H9 (cell line): ENCODE measurements around the gene MMP17. TPM values are rescaled to one million over a fixed set of nuclear protein-coding genes. Genes with fewer than 3 reads are reported as not detected.

Experiments used
- DNase-seq: peaks from one replicate; pipeline ENCODE4 v3.0.0-alpha.2; 2017
- H2AFZ ChIP-seq: one replicate; pipeline ENCODE4 v1.6.1; 2013; ENCODE audit warnings: mild to moderate bottlenecking, low read length, control low read depth, moderate library complexity
- H2AK5ac ChIP-seq: 2 replicates; pipeline ENCODE4 v1.6.1; 2013; ENCODE audit warnings: low read length, control low read depth, mixed read lengths; ENCODE audit not compliant: insufficient read length
- H2BK120ac ChIP-seq: one replicate; pipeline ENCODE4 v1.6.1; 2013; ENCODE audit warnings: low read depth, mild to moderate bottlenecking, low read length, control low read depth, inconsistent platforms; ENCODE audit not compliant: poor library complexity, severe bottlenecking
- H2BK12ac ChIP-seq: 2 replicates; pipeline ENCODE4 v1.6.1; 2013; ENCODE audit warnings: low read length, control low read depth, mixed read lengths, low read depth; ENCODE audit not compliant: insufficient read length
- H2BK15ac ChIP-seq: 2 replicates; pipeline ENCODE4 v1.6.1; 2013; ENCODE audit warnings: low read depth, low read length, control low read depth
- H2BK20ac ChIP-seq: one replicate; pipeline ENCODE4 v1.6.1; 2013; ENCODE audit warnings: low read depth, mild to moderate bottlenecking, low read length, control low read depth, inconsistent platforms; ENCODE audit not compliant: poor library complexity, severe bottlenecking
- H2BK5ac ChIP-seq: 2 replicates; pipeline ENCODE4 v1.6.1; 2013; ENCODE audit warnings: low read length, control low read depth, mixed read lengths; ENCODE audit not compliant: insufficient read length
- H3K14ac ChIP-seq: 2 replicates; pipeline ENCODE4 v1.6.1; 2013; ENCODE audit warnings: low read length, control low read depth; ENCODE audit not compliant: insufficient read depth
- H3K18ac ChIP-seq: 2 replicates; pipeline ENCODE4 v1.6.1; 2013; ENCODE audit warnings: low read depth, mild to moderate bottlenecking, mixed read lengths, low read length, control low read depth; ENCODE audit not compliant: insufficient read length
- H3K23ac ChIP-seq: 2 replicates; pipeline ENCODE4 v1.6.1; 2013; ENCODE audit warnings: low read length, control low read depth, mixed read lengths, low read depth; ENCODE audit not compliant: insufficient read length
- H3K23me2 ChIP-seq: 2 replicates; pipeline ENCODE4 v1.6.1; 2013; ENCODE audit warnings: low read depth, mild to moderate bottlenecking, mixed read lengths, low read length, control low read depth; ENCODE audit not compliant: insufficient read length, poor library complexity, severe bottlenecking
- H3K27ac ChIP-seq: 2 replicates; pipeline ENCODE4 v1.5.1; 2013; ENCODE audit warnings: low read length, control low read depth, mixed read lengths, low read depth; ENCODE audit not compliant: insufficient read length
- H3K27me3 ChIP-seq: 2 replicates; pipeline ENCODE4 v1.6.1; 2013; ENCODE audit warnings: low read length, control low read depth, inconsistent platforms; ENCODE audit not compliant: insufficient read depth
- H3K4ac ChIP-seq: 2 replicates; pipeline ENCODE4 v1.6.1; 2013; ENCODE audit warnings: low read depth, mild to moderate bottlenecking, control low read depth, inconsistent platforms, low read length, moderate library complexity
- H3K4me1 ChIP-seq: 2 replicates; pipeline ENCODE4 v1.6.1; 2013; ENCODE audit warnings: low read length, control low read depth, inconsistent platforms; ENCODE audit not compliant: insufficient read depth
- H3K4me2 ChIP-seq: 2 replicates; pipeline ENCODE4 v1.6.1; 2013; ENCODE audit warnings: low read length, control low read depth, mixed read lengths; ENCODE audit not compliant: insufficient read length, insufficient read depth
- H3K56ac ChIP-seq: 2 replicates; pipeline ENCODE4 v1.6.1; 2013; ENCODE audit warnings: low read depth, mild to moderate bottlenecking, mixed read lengths, low read length, control low read depth; ENCODE audit not compliant: insufficient read length
- H3K79me1 ChIP-seq: 2 replicates; pipeline ENCODE4 v1.6.1; 2013; ENCODE audit warnings: low read depth, mild to moderate bottlenecking, moderate library complexity, low read length, control low read depth, inconsistent platforms; ENCODE audit not compliant: insufficient read depth, poor library complexity, severe bottlenecking
- H3K79me2 ChIP-seq: 2 replicates; pipeline ENCODE4 v1.6.1; 2013; ENCODE audit warnings: low read length, control low read depth, inconsistent platforms; ENCODE audit not compliant: insufficient read depth
- H3K9ac ChIP-seq: 2 replicates; pipeline ENCODE4 v1.6.1; 2013; ENCODE audit warnings: low read length, control low read depth, mixed read lengths; ENCODE audit not compliant: insufficient read length; ENCODE audit errors: extremely low read depth
- H3K9me3 ChIP-seq: one replicate; pipeline ENCODE4 v1.6.1; 2013; ENCODE audit warnings: low read depth, low read length, inconsistent platforms; ENCODE audit not compliant: control insufficient read depth
- H3T11ph ChIP-seq: one replicate; pipeline ENCODE4 v1.6.1; 2013; ENCODE audit warnings: mild to moderate bottlenecking, low read length, control low read depth, inconsistent platforms
- H4K20me1 ChIP-seq: one replicate; pipeline ENCODE4 v1.6.1; 2013; ENCODE audit not compliant: control insufficient read depth, insufficient read length, insufficient read depth
- H4K5ac ChIP-seq: 2 replicates; pipeline ENCODE4 v1.6.1; 2013; ENCODE audit warnings: low read depth, mild to moderate bottlenecking, mixed read lengths, low read length, control low read depth; ENCODE audit not compliant: insufficient read length
- H4K8ac ChIP-seq: replicated peaks from 2 replicates; pipeline ENCODE4 v1.6.1; 2013; ENCODE audit warnings: low read length, control low read depth, mixed read lengths, low read depth; ENCODE audit not compliant: insufficient read length
- H4K91ac ChIP-seq: 2 replicates; pipeline ENCODE4 v1.6.1; 2013; ENCODE audit warnings: low read depth, mild to moderate bottlenecking, moderate library complexity, mixed read lengths, low read length, control low read depth; ENCODE audit not compliant: insufficient read length
- H3K27ac Mint-ChIP-seq, 3 experiments: 2 replicates in 2 of 3; 3 replicates in 1 of 3; pipeline ENCODE4 v1.8.0; 2020 to 2021; ENCODE audit warnings: mixed read lengths in 3 of 3, mild to moderate bottlenecking in 1 of 3, moderate library complexity in 1 of 3
- H3K27me3 Mint-ChIP-seq: 2 replicates; pipeline ENCODE4 v1.8.0; 2021; ENCODE audit warnings: low read depth, mild to moderate bottlenecking, moderate library complexity, mixed read lengths
- H3K36me3 Mint-ChIP-seq, 3 experiments: 2 replicates in 2 of 3; 3 replicates in 1 of 3; pipeline ENCODE4 v1.8.0; 2020 to 2021; ENCODE audit warnings: low read depth in 3 of 3, mixed read lengths in 3 of 3; ENCODE audit not compliant: insufficient read depth in 1 of 3
- H3K4me1 Mint-ChIP-seq, 2 experiments: 2 replicates each; pipeline ENCODE4 v1.8.0; 2020; ENCODE audit warnings: mixed read lengths in 2 of 2
- H3K4me3 Mint-ChIP-seq, 2 experiments: 2 replicates in 1 of 2; 3 replicates in 1 of 2; pipeline ENCODE4 v1.8.0; 2020 to 2021; ENCODE audit warnings: mild to moderate bottlenecking in 2 of 2, mixed read lengths in 2 of 2, moderate library complexity in 1 of 2
- H3K9me3 Mint-ChIP-seq, 2 experiments: 2 replicates in 1 of 2; 3 replicates in 1 of 2; pipeline ENCODE4 v1.8.0; 2020; ENCODE audit warnings: mild to moderate bottlenecking in 2 of 2, mixed read lengths in 2 of 2, moderate library complexity in 1 of 2
- WGBS: extraction: QIAGEN DNeasy Blood & Tissue Kit; methylation state at CpG from one replicate; pipeline ENCODE4 v1.1.7; 2013; ENCODE audit warnings: missing lambda C conversion rate, low lambda C conversion rate, mixed read lengths; ENCODE audit not compliant: insufficient read length; ENCODE audit errors: extremely low coverage; 5-methylcytosine and 5-hydroxymethylcytosine counted together
- total RNA-seq: library from RNA; stranded (reverse); gene quantifications from 2 replicates; pipeline ENCODE4 v1.2.1, GENCODE V29; 2021
- TF ChIP-seq, protein P1 (sequence below): fragments of 200-600 bp; sonication (generic); conservative IDR thresholded peaks from 3 replicates; pipeline ENCODE4 v1.8.0; 2021; ENCODE audit warnings: antibody characterized with exemption, mild to moderate bottlenecking

MMP17 gene
- total RNA-seq, 1 experiment from 2014 or later, result 14.8 TPM

DNA sequence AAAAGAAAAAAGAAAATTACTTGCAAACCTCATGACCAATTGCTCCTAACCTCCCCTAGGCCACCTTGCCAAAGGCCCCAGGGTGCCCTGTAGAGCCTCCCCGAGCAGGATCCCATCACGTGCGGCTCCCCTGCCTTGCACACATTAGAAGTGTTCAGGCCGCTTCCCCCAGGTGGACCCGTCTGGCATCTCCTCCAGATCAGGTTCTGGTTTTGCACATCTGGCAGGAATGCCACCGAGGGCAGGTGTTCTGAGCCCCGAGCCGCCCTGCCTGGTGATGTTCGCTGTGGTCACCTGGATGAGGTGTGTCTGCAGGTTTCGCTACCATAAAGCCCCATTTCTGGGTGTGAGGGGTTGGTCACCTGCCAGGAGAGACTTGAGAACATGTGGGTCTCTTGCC lies 19.3 kb downstream of the MMP17 start:
- Mint-ChIP-seq H3K27me3 (no peaks in the 10 kb centered on the region), H3K4me3 (no peak overlapping the region), H3K36me3 (peaks cover 10 to 30% (median 24%) of the 10 kb centered on the region in 3 experiments; a peak in 6 of 7 replicates), H3K4me1 (no peaks in the 10 kb centered on the region), H3K9me3 (no peaks in the 10 kb centered on the region), H3K27ac (peak overlapping the region in 1 of 3 experiments; percentile 79; a peak in 1 of 7 replicates)
- Histone ChIP-seq H3K14ac (no peak overlapping the region), H3K27ac (no peak overlapping the region), H3K18ac (no peak overlapping the region), H3K23me2 (no peaks in the 10 kb centered on the region), H2AK5ac (no peak overlapping the region), H2BK20ac (no peak overlapping the region), H3K27me3 (no peaks in the 10 kb centered on the region), H3K79me1 (no peaks in the 10 kb centered on the region), H2BK12ac (no peak overlapping the region), H3K4ac (no peak overlapping the region), H2BK15ac (no peak overlapping the region), H4K91ac (no peak overlapping the region), H4K20me1 (no peaks in the 10 kb centered on the region), H3K9me3 (no peaks in the 10 kb centered on the region), H3K23ac (no peak overlapping the region), H2BK5ac (no peak overlapping the region), H3K4me2 (no peak overlapping the region), H3K56ac (no peak overlapping the region), H2AFZ (no peak overlapping the region), H3T11ph (no peak overlapping the region), H4K8ac (no peak overlapping the region), H4K5ac (no peak overlapping the region), H3K9ac (no peak overlapping the region), H2BK120ac (no peak overlapping the region), H3K79me2 (no peaks in the 10 kb centered on the region), H3K4me1 (no peaks in the 10 kb centered on the region)
- TF ChIP-seq, protein P1, sequence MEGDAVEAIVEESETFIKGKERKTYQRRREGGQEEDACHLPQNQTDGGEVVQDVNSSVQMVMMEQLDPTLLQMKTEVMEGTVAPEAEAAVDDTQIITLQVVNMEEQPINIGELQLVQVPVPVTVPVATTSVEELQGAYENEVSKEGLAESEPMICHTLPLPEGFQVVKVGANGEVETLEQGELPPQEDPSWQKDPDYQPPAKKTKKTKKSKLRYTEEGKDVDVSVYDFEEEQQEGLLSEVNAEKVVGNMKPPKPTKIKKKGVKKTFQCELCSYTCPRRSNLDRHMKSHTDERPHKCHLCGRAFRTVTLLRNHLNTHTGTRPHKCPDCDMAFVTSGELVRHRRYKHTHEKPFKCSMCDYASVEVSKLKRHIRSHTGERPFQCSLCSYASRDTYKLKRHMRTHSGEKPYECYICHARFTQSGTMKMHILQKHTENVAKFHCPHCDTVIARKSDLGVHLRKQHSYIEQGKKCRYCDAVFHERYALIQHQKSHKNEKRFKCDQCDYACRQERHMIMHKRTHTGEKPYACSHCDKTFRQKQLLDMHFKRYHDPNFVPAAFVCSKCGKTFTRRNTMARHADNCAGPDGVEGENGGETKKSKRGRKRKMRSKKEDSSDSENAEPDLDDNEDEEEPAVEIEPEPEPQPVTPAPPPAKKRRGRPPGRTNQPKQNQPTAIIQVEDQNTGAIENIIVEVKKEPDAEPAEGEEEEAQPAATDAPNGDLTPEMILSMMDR, result no peak
- DNase-seq, result no peak
- no CpG with 5 or more reads among the region's 10 CpGs for WGBS
